Globus pallidus (tissue), 1 donor: ENCODE results near the gene RNF144A.
A peak's percentile ranks its signal among the peaks of the same experiment; 100 is the strongest.
"Not testable (repeated sequence)": the region's sequence is repeated elsewhere in the genome, so short reads cannot be mapped to it uniquely, and the experiment has no call there.

ENCODE experiments used
- DNase-seq: peaks from one replicate; pipeline ENCODE4 v3.0.0-alpha.2; 2015; ENCODE audit warnings: low spot score

RNF144A gene

GRCh38 chr2:6972067-6972710 is 55.0 kb downstream of the RNF144A start:
- DNase-seq = no peak

- no peak for DNase-seq
These were observed 56.8 kb downstream of the RNF144A start for GRCh38 chr2:6973895-6974545.

- no peak for DNase-seq
These were observed 58.8 kb downstream of the RNF144A start for GRCh38 chr2:6975988-6976387.

GRCh38 chr2:6977113-6977741 is 60.0 kb downstream of the RNF144A start:
- DNase-seq = peak; percentile 80

GRCh38 chr2:6977786-6978185 is 60.6 kb downstream of the RNF144A start:
- DNase-seq = no peak

- DNase-seq = no peak
These were observed 61.8 kb downstream of the RNF144A start for GRCh38 chr2:6978991-6979390.

- no peak for DNase-seq
These were observed 65.2 kb downstream of the RNF144A start for GRCh38 chr2:6982449-6982848.

- no peak for DNase-seq
These were observed 65.8 kb downstream of the RNF144A start for GRCh38 chr2:6982934-6983589.

- no peak for DNase-seq
These were observed 69.2 kb downstream of the RNF144A start for GRCh38 chr2:6986301-6986911.

GRCh38 chr2:6986912-6987361 is 69.7 kb downstream of the RNF144A start:
- peak; percentile 86 for DNase-seq

GRCh38 chr2:6990871-6991270 is 73.7 kb downstream of the RNF144A start:
- DNase-seq = no peak

GRCh38 chr2:6992794-6993228 is 75.6 kb downstream of the RNF144A start:
- DNase-seq = peak; percentile 86

- peak; percentile 91 for DNase-seq
These were observed 76.0 kb downstream of the RNF144A start for GRCh38 chr2:6993229-6993640.

- no peak for DNase-seq
These were observed 76.7 kb downstream of the RNF144A start for GRCh38 chr2:6993936-6994335.

GRCh38 chr2:6994536-6995128 is 77.4 kb downstream of the RNF144A start:
- DNase-seq = no peak

- no peak for DNase-seq
These were observed 78.3 kb downstream of the RNF144A start for GRCh38 chr2:6995391-6996097.

- DNase-seq = no peak
These were observed 82.1 kb downstream of the RNF144A start for GRCh38 chr2:6999211-6999877.

- not testable (repeated sequence) for DNase-seq
These were observed 84.2 kb downstream of the RNF144A start for GRCh38 chr2:7001395-7001794.

GRCh38 chr2:7003895-7004294 is 86.7 kb downstream of the RNF144A start:
- DNase-seq = no peak

GRCh38 chr2:7004636-7005035 is 87.4 kb downstream of the RNF144A start:
- no peak for DNase-seq

- no peak for DNase-seq
These were observed 90.3 kb downstream of the RNF144A start for GRCh38 chr2:7007488-7007845.
